HUES64 (cell line): ENCODE data around the gene GRHL3. TPM values are rescaled to one million over a fixed set of nuclear protein-coding genes. Genes with fewer than 3 reads are reported as not detected.
"Not testable (repeated sequence)": the region's sequence is repeated elsewhere in the genome, so short reads cannot be mapped to it uniquely, and the experiment has no call there.

Experiments
- H3K27ac ChIP-seq: 2 replicates; pipeline ENCODE4 v1.7.0; 2013; ENCODE audit warnings: low read depth, low read length, inconsistent platforms
- H3K27me3 ChIP-seq: 2 replicates; pipeline ENCODE4 v1.6.1; 2013; ENCODE audit warnings: mild to moderate bottlenecking, low read length; ENCODE audit not compliant: insufficient read depth
- H3K36me3 ChIP-seq: 2 replicates; pipeline ENCODE4 v1.6.1; 2013; ENCODE audit warnings: mild to moderate bottlenecking, low read length; ENCODE audit not compliant: insufficient read depth
- H3K4me1 ChIP-seq: 2 replicates; pipeline ENCODE4 v1.6.1; 2013; ENCODE audit warnings: mild to moderate bottlenecking, low read length, moderate library complexity; ENCODE audit not compliant: insufficient read depth
- H3K4me3 ChIP-seq: 2 replicates; pipeline ENCODE4 v1.5.1; 2013; ENCODE audit warnings: mild to moderate bottlenecking, low read length, moderate library complexity
- H3K9ac ChIP-seq: 2 replicates; pipeline ENCODE4 v1.6.1; 2013; ENCODE audit warnings: mild to moderate bottlenecking, low read depth, low read length
- H3K9me3 ChIP-seq: 2 replicates; pipeline ENCODE4 v1.6.1; 2013; ENCODE audit warnings: low read depth, low read length; ENCODE audit not compliant: insufficient read depth
- WGBS: fragments of 150-250, 120-280 bp; methylation state at CpG from one replicate; pipeline ENCODE4 v1.1.7; 2013; ENCODE audit warnings: missing lambda C conversion rate; 5-methylcytosine and 5-hydroxymethylcytosine counted together
- polyA plus RNA-seq, 2 experiments: library from polyadenylated mRNA; stranded (reverse); fragments of 50-300 nt; gene quantifications; one replicate each; pipeline ENCODE4 v1.2.3, GENCODE V29; 2013

The GRHL3 gene
- 1.5 TPM for polyA plus RNA-seq (2013, experiment 1 of 2)
- polyA plus RNA-seq (2013, experiment 2 of 2): 1.0 TPM

DNA sequence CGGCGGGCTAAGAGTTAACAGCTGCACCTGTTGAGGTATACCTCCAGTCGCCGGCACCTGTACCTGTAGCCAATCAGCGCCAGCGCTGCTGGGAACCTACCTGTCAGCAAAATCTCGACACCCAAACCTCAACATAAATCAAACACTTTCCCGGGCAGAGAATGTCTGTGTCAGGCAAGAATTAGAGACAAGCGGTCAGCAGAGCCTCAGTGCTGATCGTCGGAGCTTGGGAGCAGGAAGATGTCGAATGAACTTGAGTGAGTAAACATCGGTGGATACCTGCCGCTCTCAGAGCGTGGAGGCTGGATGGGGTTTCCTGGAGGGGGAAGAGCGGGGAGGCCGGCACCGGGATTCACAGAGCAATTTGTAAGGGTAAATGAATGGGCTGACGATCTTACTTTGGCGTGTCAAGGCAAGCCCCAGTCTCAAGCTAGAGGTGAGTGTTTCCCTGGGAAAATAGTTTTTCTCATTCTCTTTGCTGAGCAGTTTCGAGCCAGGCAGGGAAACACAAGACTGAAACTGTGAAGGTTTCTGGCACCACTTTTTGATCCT, at the start of gene GRHL3:
Gene GRHL3 (plus strand): TSS at position 46 of the 552 bp plus-strand sequence. CDS start 195 bp downstream, at position 241.
- no peak within 1 kb of the TSS for H3K9ac ChIP-seq
- no peak within 1 kb of the TSS for H3K27ac ChIP-seq
- peaks cover 50% of the 10 kb centered on the region for H3K27me3 ChIP-seq
- H3K4me3 ChIP-seq: peak within 1 kb of the TSS; percentile 66
- WGBS: 4% methylated on average over 21 of the region's 21 CpGs
- H3K36me3 ChIP-seq: no peaks in the 10 kb centered on the region
- no peaks in the 10 kb centered on the region for H3K9me3 ChIP-seq
- H3K4me1 ChIP-seq: peaks cover 41% of the 10 kb centered on the region

- not testable (repeated sequence) for H3K27me3 ChIP-seq, H3K4me1 ChIP-seq, H3K27ac ChIP-seq, H3K9ac ChIP-seq, H3K4me3 ChIP-seq, H3K9me3 ChIP-seq, H3K36me3 ChIP-seq
- 91% methylated on average over 20 of the region's 20 CpGs for WGBS
Observed at GRCh38 chr1:24274203-24275103, 44.7 kb upstream of the GRHL3 start.

DNA sequence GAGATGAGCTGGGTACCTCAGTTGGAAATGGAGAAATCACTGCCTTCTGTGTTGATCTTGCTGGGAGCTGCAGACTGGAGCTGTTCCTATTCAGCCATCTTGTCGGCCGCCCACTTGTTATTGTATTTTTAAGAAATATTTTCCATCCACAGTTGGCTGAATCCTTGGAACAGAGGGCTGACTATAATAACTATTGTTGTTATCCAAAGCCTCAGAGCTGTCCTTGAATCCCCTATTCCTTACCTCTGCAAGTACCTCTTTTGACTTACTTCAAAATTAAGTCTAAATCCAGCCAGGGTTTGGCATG, 44.1 kb upstream of the GRHL3 start:
- H3K4me1 ChIP-seq: no peaks in the 10 kb centered on the region
- H3K4me3 ChIP-seq: no peak overlapping the region
- no peaks in the 10 kb centered on the region for H3K9me3 ChIP-seq
- H3K27ac ChIP-seq: no peak overlapping the region
- H3K36me3 ChIP-seq: no peaks in the 10 kb centered on the region
- H3K9ac ChIP-seq: no peak overlapping the region
- WGBS: no CpG with 5 or more reads among the region's 2 CpGs
- H3K27me3 ChIP-seq: no peaks in the 10 kb centered on the region

DNA sequence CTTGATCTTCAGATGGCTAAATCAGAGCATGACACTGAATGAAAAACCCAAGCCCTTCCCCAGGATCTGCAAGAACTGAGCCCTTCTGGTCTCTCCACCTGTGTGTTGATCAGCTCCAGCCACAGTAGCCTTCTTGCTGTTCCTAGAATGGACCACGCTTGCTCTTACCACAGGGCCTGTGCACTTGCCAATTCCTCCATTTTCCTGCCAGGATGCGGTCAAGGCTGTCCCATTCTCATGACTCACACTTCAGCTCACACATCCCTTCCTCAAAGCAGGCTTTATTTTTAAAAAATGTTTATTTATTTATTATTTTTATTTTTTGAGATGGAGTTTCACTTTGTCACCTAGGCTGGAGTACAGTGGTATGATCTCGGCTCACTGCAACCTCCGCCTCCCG, 43.6 kb upstream of the GRHL3 start:
- Histone ChIP-seq H3K4me1 (no peaks in the 10 kb centered on the region), H3K27ac (no peak overlapping the region), H3K9me3 (no peaks in the 10 kb centered on the region), H3K27me3 (no peaks in the 10 kb centered on the region), H3K9ac (no peak overlapping the region), H3K4me3 (no peak overlapping the region), H3K36me3 (no peaks in the 10 kb centered on the region)
- 90% methylated on average over 5 of the region's 5 CpGs for WGBS

DNA sequence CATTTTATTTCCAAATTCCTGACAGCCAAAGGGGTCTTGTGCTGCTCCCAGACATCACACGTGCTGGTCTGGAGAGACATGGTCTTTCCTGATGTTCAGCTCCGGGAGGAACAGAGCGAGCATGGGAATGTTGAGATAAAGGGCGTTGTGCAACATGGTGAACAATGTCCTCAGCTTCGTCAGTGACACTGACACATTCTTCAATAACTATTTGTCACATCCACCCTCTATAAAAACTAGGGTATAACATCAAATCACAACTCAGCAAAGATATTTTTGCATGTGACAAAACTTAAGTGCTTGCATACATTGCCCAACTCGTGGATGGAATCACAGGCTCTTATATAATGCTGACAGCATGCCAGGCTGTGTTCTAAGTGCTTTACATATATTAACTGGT, 42.4 kb upstream of the GRHL3 start:
- no peaks in the 10 kb centered on the region for H3K9me3 ChIP-seq
- H3K4me3 ChIP-seq: no peak overlapping the region
- H3K27me3 ChIP-seq: no peaks in the 10 kb centered on the region
- no peak overlapping the region for H3K9ac ChIP-seq
- H3K36me3 ChIP-seq: no peaks in the 10 kb centered on the region
- 87% methylated on average over 6 of the region's 6 CpGs for WGBS
- no peak overlapping the region for H3K27ac ChIP-seq
- no peaks in the 10 kb centered on the region for H3K4me1 ChIP-seq

- Histone ChIP-seq H3K9ac (no peak overlapping the region), H3K27ac (no peak overlapping the region), H3K36me3 (no peaks in the 10 kb centered on the region), H3K4me3 (no peak overlapping the region), H3K4me1 (no peaks in the 10 kb centered on the region), H3K9me3 (no peaks in the 10 kb centered on the region), H3K27me3 (no peaks in the 10 kb centered on the region)
- 91% methylated on average over 12 of the region's 12 CpGs for WGBS
Observed at GRCh38 chr1:24277420-24278169, 41.6 kb upstream of the GRHL3 start.

- H3K27me3 ChIP-seq: no peaks in the 10 kb centered on the region
- H3K4me1 ChIP-seq: no peaks in the 10 kb centered on the region
- no peaks in the 10 kb centered on the region for H3K36me3 ChIP-seq
- H3K27ac ChIP-seq: no peak overlapping the region
- H3K9me3 ChIP-seq: no peaks in the 10 kb centered on the region
- WGBS: 84% methylated on average over 3 of the region's 3 CpGs
- no peak overlapping the region for H3K9ac ChIP-seq
- H3K4me3 ChIP-seq: no peak overlapping the region
Observed at GRCh38 chr1:24278726-24279125, 40.4 kb upstream of the GRHL3 start.

GRCh38 chr1:24279590-24280232, 39.4 kb upstream of the GRHL3 start:
- no peaks in the 10 kb centered on the region for H3K36me3 ChIP-seq
- H3K9me3 ChIP-seq: no peaks in the 10 kb centered on the region
- H3K27ac ChIP-seq: no peak overlapping the region
- 0 out of 2 replicates have a peak, but pooled peaks cover 2% of the 10 kb centered on the region for H3K4me1 ChIP-seq
- no peaks in the 10 kb centered on the region for H3K27me3 ChIP-seq
- 91% methylated on average over 5 of the region's 5 CpGs for WGBS
- no peak overlapping the region for H3K4me3 ChIP-seq
- H3K9ac ChIP-seq: no peak overlapping the region

- Histone ChIP-seq H3K4me3 (no peak overlapping the region), H3K36me3 (no peaks in the 10 kb centered on the region), H3K4me1 (peaks cover 12% of the 10 kb centered on the region; the same call in 1 of the 2 replicates), H3K27ac (no peak overlapping the region), H3K27me3 (peaks cover 7% of the 10 kb centered on the region; the same call in 1 of the 2 replicates), H3K9me3 (no peaks in the 10 kb centered on the region), H3K9ac (no peak overlapping the region)
- WGBS: 100% methylated on average over 2 of the region's 2 CpGs
Observed at GRCh38 chr1:24281591-24281990, 37.6 kb upstream of the GRHL3 start.

- no peaks in the 10 kb centered on the region for H3K36me3 ChIP-seq
- H3K4me1 ChIP-seq: peaks cover 15% of the 10 kb centered on the region; the same call in 1 of the 2 replicates
- no peak overlapping the region for H3K9ac ChIP-seq
- H3K27me3 ChIP-seq: peaks cover 7% of the 10 kb centered on the region; the same call in 1 of the 2 replicates
- WGBS: 87% methylated on average over 1 of the region's 1 CpG
- H3K27ac ChIP-seq: no peak overlapping the region
- no peak overlapping the region for H3K4me3 ChIP-seq
- no peaks in the 10 kb centered on the region for H3K9me3 ChIP-seq
Observed at GRCh38 chr1:24282491-24282890, 36.7 kb upstream of the GRHL3 start.
